Breast epithelium (tissue), 3 donors: ENCODE data around the gene GBF1.

Source experiments
- POLR2A ChIP-seq: fragments of 450-650 bp; IDR thresholded peaks from one replicate; pipeline ENCODE4 v1.6.1; 2016; ENCODE audit warnings: antibody characterized with exemption, mild to moderate bottlenecking, moderate library complexity
- TF ChIP-seq, protein P1 (sequence below), 3 donors: fragments of 450-650 bp; IDR thresholded peaks; one replicate each; pipeline ENCODE4 v1.5.1; 2016 to 2017; ENCODE audit warnings: antibody characterized with exemption in 3 of 3, mild to moderate bottlenecking in 3 of 3, moderate library complexity in 3 of 3

DNA sequence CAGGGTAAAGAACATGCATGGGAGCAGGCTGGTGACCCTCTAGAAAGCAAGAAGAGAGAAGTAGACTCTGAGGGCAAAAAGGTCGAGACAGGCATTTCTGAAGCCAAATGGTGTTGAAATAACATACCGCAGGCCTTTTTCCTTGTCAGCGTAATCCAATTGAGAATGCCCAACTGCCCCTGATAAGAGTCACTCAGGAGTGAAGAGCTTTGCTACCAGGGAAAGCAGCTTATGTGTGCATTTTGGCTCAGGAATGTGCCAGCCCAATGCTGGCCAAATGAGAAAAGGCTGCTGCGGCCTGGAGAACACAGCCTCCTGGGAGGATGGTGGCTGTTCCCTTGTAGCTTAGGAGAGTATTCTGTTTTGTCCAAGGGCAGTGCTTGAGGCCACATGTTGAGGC, 88.8 kb downstream of the GBF1 start:
- no peak for TF ChIP-seq POLR2A
- TF ChIP-seq, protein P1, sequence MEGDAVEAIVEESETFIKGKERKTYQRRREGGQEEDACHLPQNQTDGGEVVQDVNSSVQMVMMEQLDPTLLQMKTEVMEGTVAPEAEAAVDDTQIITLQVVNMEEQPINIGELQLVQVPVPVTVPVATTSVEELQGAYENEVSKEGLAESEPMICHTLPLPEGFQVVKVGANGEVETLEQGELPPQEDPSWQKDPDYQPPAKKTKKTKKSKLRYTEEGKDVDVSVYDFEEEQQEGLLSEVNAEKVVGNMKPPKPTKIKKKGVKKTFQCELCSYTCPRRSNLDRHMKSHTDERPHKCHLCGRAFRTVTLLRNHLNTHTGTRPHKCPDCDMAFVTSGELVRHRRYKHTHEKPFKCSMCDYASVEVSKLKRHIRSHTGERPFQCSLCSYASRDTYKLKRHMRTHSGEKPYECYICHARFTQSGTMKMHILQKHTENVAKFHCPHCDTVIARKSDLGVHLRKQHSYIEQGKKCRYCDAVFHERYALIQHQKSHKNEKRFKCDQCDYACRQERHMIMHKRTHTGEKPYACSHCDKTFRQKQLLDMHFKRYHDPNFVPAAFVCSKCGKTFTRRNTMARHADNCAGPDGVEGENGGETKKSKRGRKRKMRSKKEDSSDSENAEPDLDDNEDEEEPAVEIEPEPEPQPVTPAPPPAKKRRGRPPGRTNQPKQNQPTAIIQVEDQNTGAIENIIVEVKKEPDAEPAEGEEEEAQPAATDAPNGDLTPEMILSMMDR (IDR thresholded peaks at IDR 0.05) = no peak
